Stromal cell of bone marrow (primary cell): ENCODE results near the gene GALNT9.
"Not testable (repeated sequence)": the region's sequence is repeated elsewhere in the genome, so short reads cannot be mapped to it uniquely, and the experiment has no call there.

Source experiments
- DNase-seq: peaks from one replicate; pipeline ENCODE4 v3.0.0-alpha.2; 2012; ENCODE audit warnings: low read depth

GALNT9 gene

GRCh38 chr12:132230381-132230780 lies 99.0 kb downstream of the GALNT9 start:
- DNase-seq = no peak

GRCh38 chr12:132229926-132230325 lies 99.5 kb downstream of the GALNT9 start:
- DNase-seq = no peak

GRCh38 chr12:132229193-132229760 lies 100.1 kb downstream of the GALNT9 start:
- DNase-seq = no peak

GRCh38 chr12:132228476-132229192 lies 100.8 kb downstream of the GALNT9 start:
- no peak for DNase-seq

- no peak for DNase-seq
These were observed 101.5 kb downstream of the GALNT9 start for GRCh38 chr12:132227782-132228475.

GRCh38 chr12:132227118-132227517 lies 102.3 kb downstream of the GALNT9 start:
- DNase-seq = no peak

- no peak for DNase-seq
These were observed 102.8 kb downstream of the GALNT9 start for GRCh38 chr12:132226604-132227003.

- DNase-seq = no peak
These were observed 104.2 kb downstream of the GALNT9 start for GRCh38 chr12:132225214-132225613.

GRCh38 chr12:132224484-132224883 lies 104.9 kb downstream of the GALNT9 start:
- no peak for DNase-seq

- DNase-seq = no peak
These were observed 106.6 kb downstream of the GALNT9 start for GRCh38 chr12:132222808-132223173.

GRCh38 chr12:132222096-132222807 lies 107.1 kb downstream of the GALNT9 start:
- DNase-seq = no peak

GRCh38 chr12:132219761-132220160 lies 109.6 kb downstream of the GALNT9 start:
- DNase-seq = not testable (repeated sequence)

- no peak for DNase-seq
These were observed 110.1 kb downstream of the GALNT9 start for GRCh38 chr12:132219323-132219722.

GRCh38 chr12:132218915-132219314 lies 110.5 kb downstream of the GALNT9 start:
- DNase-seq = no peak

GRCh38 chr12:132218527-132218875 lies 110.9 kb downstream of the GALNT9 start:
- DNase-seq = no peak

GRCh38 chr12:132217800-132218526 lies 111.4 kb downstream of the GALNT9 start:
- DNase-seq = no peak

- no peak for DNase-seq
These were observed 112.0 kb downstream of the GALNT9 start for GRCh38 chr12:132217371-132217770.

GRCh38 chr12:132216354-132216987 lies 112.9 kb downstream of the GALNT9 start:
- peak; percentile 3 for DNase-seq

GRCh38 chr12:132215299-132215989 lies 113.9 kb downstream of the GALNT9 start:
- no peak for DNase-seq

GRCh38 chr12:132214891-132215290 lies 114.5 kb downstream of the GALNT9 start:
- DNase-seq = no peak

GRCh38 chr12:132214161-132214476 lies 115.3 kb downstream of the GALNT9 start:
- no peak for DNase-seq
